GM21360 (cell line): ENCODE results near the gene NRARP.
"Not testable (repeated sequence)": the region's sequence is repeated elsewhere in the genome, so short reads cannot be mapped to it uniquely, and the experiment has no call there.

Experiments used
- ATAC-seq: cut with Tn5 transposase; IDR thresholded peaks from one replicate; pipeline ENCODE4 v1.9.1; 2021; ENCODE audit warnings: mild to moderate bottlenecking, moderate library complexity; ENCODE audit not compliant: unreplicated experiment

NRARP gene

GRCh38 chr9:137266162-137266527 is 35.9 kb downstream of the NRARP start:
- ATAC-seq: no peak

- no peak for ATAC-seq
Measured at GRCh38 chr9:137265496-137266161, 36.4 kb downstream of the NRARP start.

DNA sequence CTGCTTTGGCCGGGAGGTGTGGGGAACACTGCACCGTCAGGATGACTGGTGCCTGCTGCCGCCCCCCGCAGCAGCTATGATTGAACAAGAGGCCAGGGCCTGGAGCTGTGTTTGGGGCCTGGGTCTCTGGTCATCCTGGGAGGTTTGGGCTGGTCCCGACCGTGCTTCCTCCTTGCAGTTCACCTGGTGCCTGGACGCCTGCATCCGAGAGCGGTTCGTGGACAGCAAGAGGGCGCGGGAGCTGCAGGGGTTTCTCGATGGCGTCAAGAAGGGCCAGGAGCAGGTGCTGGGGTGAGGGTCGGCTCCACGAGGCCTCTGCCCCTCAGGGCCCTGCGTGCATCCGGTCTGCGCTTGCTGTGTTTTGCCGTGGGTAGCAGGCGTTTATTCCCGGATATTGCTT is 38.0 kb downstream of the NRARP start:
- ATAC-seq: no peak

- ATAC-seq: no peak
Measured at GRCh38 chr9:137263506-137263905, 38.6 kb downstream of the NRARP start.

- no peak for ATAC-seq
Measured at GRCh38 chr9:137262909-137263285, 39.2 kb downstream of the NRARP start.

DNA sequence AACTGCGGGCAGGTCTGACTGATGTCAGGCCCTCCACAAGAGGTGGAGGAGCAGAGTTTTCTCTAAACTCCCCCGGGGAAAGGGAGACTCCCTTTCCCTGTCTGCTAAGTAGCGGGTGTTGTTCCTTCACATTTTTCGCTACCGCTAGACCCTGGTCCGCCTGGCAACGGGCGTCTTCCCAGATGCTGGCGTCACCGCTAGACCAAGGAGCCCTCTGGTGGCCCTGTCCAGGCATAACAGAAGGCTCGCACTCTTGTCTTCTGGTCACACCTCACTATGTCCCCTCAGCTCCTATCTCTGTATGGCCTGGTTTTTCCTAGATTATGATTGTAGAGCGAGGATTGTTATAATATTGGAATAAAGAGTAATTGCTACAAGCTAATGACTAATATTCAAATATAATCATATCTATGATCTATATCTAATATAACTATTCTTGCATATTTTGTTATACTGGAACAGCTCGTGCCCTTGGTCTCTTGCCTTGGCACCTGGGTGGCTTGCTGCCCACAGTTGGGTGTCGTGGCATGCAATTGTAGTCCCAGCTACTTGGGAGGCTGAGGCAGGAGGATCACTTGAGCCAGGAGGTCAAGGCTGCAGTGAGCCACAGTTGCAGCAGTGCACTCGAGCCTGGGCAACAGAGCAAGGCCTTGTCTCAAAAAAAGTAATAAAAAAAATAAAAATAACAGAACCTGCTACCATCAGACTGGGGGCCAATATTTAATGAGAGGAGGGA is 39.7 kb downstream of the NRARP start:
- ATAC-seq: not testable (repeated sequence)

DNA sequence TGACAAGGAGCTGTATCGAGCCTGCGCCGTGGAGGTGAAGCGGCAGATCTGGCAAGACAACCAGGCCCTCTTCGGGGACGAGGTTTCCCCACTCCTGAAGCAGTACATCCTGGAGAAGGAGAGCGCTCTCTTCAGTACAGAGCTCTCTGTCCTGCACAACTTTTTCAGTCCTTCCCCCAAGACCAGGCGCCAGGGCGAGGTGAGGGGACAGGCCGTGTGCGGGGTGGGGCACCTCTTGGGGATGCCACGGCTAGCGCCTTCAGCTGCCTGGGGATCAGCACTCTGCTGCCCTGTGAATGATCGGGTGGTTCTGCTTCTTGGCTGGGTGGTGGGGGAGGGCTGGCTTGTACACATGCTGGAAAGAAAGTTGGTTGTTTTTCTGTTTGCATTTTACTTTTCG is 45.2 kb downstream of the NRARP start:
- no peak for ATAC-seq

DNA sequence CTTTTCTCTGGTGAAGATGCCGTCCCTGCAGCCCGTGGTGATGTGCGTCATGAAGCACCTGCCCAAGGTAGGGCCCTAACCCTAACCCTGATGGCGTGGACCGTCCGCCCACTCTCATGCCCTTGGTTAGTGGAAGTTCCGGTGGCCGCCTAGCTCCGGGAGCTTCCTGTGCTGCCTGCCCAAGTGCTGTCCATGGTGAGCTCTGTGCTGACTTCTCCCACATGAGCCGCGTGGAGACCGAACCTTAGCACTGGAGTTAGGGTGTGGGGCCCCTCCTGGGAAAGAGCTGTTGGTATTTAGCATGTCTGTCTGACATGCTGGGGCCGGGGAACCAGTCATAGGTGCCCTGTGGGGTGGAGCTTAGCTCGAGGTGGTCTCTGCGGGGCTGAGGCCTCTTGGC is 45.7 kb downstream of the NRARP start:
- no peak for ATAC-seq

GRCh38 chr9:137255448-137256114 is 46.5 kb downstream of the NRARP start:
- ATAC-seq: peak; percentile 5

DNA sequence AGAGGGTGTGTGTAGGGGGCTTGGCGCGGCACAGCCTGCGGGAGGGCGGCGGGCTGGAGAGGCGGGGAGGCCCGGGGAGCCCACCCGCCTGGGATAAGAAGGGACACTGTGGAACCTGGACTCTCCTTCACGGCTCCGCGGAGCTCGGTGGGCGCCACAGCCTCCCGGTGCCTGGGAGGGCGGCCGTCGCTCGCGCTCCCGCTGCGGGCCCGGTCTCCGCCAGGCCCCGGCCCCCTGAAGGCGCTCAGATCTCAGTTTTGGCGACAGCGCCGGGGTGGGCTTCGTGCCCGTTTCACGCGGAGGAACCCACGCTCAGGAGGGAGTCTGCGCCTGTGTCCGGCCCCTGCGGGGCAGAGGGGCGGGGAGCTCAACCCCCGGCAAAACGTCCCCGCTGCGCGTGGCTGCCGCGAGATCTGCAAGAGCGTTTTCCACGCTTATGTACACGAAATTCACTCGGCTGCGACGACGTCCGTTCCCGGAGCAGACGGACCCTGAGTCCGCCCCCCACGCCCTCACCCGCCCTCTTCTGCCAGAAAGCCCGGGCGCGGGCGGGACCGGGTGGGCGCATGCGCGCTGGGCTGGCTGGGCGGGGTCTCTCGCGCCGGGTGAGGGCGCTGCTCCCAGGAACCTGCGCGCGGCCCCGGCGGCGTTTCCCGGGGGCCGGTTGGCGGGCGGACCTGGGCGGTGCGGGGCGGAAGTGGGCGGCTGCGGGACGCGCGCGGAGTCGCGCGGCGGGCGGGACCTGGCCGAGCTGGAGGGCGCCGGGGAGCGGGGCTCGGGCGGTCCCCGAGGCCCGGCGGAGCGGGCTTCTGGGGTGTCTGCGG is 47.2 kb downstream of the NRARP start, which contains the start of gene NELFB:
NELFB (plus strand) TSS at position 704 of the 824 bp plus-strand sequence.
- ATAC-seq: peak; percentile 65

- no peak for ATAC-seq
Measured at GRCh38 chr9:137253717-137254623, 48.1 kb downstream of the NRARP start.

- no peak for ATAC-seq
Measured at GRCh38 chr9:137252555-137253506, 49.2 kb downstream of the NRARP start.

DNA sequence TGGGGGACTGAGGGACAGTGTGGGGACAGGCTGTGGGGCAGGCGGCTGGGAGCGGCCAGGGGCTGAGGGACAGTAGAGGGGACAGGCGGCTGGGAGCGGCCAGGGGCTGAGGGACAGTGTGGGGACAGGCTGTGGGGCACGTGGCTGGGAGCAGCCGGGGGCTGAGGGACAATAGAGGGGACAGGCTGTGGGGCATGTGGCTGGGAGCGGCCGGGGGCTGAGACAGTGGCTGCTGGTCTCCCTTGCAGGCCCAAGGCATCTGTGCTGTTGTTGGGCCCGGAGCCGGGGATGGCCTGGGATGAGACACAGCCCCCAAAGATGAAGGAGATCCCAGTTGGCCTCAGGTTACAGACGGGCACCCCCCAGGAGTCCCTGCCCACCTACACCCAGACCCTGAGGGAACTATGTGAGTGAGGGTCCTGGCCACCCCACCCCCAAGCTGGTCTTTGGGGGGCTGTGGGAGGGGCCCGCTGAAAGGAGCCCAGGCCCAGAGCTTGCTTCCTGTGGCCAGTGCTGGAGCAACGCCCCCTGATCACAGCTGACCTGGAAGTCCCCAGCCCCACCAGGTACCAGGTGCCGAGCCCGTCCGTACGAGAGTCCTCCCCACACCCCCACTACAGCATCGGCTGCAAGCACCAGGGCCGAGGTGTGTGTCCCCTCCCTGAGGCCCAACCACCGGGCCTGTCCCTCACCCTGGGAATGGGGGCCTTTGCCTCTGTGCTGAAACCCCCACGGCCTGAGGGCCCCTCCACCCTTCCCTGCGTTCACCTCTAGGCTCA is 50.4 kb downstream of the NRARP start:
- no peak for ATAC-seq

- no peak for ATAC-seq
Measured at GRCh38 chr9:137251194-137251461, 50.9 kb downstream of the NRARP start, which contains the start of gene STPG3. TSS of gene STPG3 (plus strand) at chr9:137251286. CDS start at chr9:137251287, 1 bp downstream.

DNA sequence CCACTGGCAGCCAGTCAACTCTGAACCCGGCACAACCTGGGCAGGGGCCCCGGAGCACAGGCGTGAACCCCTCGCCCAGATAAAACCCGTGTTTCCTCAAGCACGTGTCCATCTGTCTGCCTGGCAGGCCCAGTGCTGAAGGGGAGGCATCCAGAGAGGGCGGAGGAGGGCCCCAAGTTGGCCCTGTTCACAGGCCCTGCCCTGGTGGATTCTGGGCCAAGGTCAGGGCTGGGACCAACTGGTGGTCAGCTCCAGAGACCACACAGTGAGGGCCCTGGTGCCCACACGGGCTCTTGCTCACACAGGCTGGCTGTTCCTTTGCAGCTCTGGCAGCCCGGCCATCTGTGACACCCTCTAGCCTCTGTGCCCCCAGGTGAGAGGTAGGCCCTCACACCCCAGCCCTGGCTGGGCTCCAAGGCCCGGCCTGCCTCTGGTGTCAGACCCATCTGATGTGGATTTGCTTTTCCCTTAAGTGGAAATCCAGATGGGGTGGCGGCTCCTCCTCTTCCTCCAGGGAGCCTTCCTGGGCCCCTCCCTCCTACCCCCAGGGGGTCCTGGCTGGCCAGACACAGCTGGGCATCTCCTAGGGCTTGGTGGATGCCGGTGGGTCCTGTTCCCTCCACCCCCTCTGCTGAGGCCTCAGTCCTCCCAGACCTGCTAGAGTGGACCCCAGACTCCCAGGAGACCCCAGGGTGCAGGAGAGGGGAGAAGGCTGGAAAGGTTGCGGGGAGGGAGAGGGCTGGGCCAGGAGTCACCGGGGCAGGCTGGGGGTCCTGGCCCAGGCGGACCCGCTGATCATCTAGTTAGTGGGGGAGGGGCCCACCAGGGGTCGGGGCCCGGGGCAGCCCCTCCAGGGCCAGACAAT is 51.5 kb downstream of the NRARP start:
- ATAC-seq: no peak
